HPDE6-E6E7 (cell line): ENCODE data around the gene IMMP2L.
"Not testable (repeated sequence)": the region's sequence is repeated elsewhere in the genome, so short reads cannot be mapped to it uniquely, and the experiment has no call there.

Experiments used
- DNase-seq: peaks from one replicate; pipeline ENCODE4 v3.0.0; 2011; ENCODE audit warnings: missing footprints; ENCODE audit errors: extremely low spot score

The IMMP2L gene

GRCh38 chr7:111509288-111509687 lies 53.0 kb downstream of the IMMP2L start:
- DNase-seq = no peak

- DNase-seq = no peak
These were observed 53.9 kb downstream of the IMMP2L start for GRCh38 chr7:111508387-111508786.

- not testable (repeated sequence) for DNase-seq
These were observed 56.9 kb downstream of the IMMP2L start for GRCh38 chr7:111505422-111505821.

- not testable (repeated sequence) for DNase-seq
These were observed 60.5 kb downstream of the IMMP2L start for GRCh38 chr7:111501799-111502198.

GRCh38 chr7:111499027-111499426 lies 63.3 kb downstream of the IMMP2L start:
- DNase-seq = peak; percentile 87

- DNase-seq = no peak
These were observed 63.8 kb downstream of the IMMP2L start for GRCh38 chr7:111498391-111499007.

GRCh38 chr7:111495173-111495810 lies 67.0 kb downstream of the IMMP2L start:
- DNase-seq = no peak

GRCh38 chr7:111492234-111492633 lies 70.1 kb downstream of the IMMP2L start:
- DNase-seq = no peak

GRCh38 chr7:111486472-111487142 lies 75.7 kb downstream of the IMMP2L start:
- peak; percentile 6 for DNase-seq

GRCh38 chr7:111485701-111486380 lies 76.5 kb downstream of the IMMP2L start:
- DNase-seq = no peak

- DNase-seq = no peak
These were observed 79.2 kb downstream of the IMMP2L start for GRCh38 chr7:111483078-111483477.

- no peak for DNase-seq
These were observed 84.6 kb downstream of the IMMP2L start for GRCh38 chr7:111477462-111478225.

- no peak for DNase-seq
These were observed 85.6 kb downstream of the IMMP2L start for GRCh38 chr7:111476586-111477293.

GRCh38 chr7:111475959-111476358 lies 86.3 kb downstream of the IMMP2L start:
- no peak for DNase-seq

GRCh38 chr7:111475419-111475748 lies 86.9 kb downstream of the IMMP2L start:
- no peak for DNase-seq

GRCh38 chr7:111474723-111475418 lies 87.4 kb downstream of the IMMP2L start:
- DNase-seq = no peak

- DNase-seq = no peak
These were observed 88.7 kb downstream of the IMMP2L start for GRCh38 chr7:111473449-111474198.

- no peak for DNase-seq
These were observed 91.3 kb downstream of the IMMP2L start for GRCh38 chr7:111470998-111471397.

- not testable (repeated sequence) for DNase-seq
These were observed 92.4 kb downstream of the IMMP2L start for GRCh38 chr7:111469894-111470293.

- not testable (repeated sequence) for DNase-seq
These were observed 96.5 kb downstream of the IMMP2L start for GRCh38 chr7:111465774-111466173.
